Neural progenitor cell (in vitro differentiated cells): Measurements from ENCODE around the gene VAV3. TPM values are rescaled to one million over a fixed set of nuclear protein-coding genes. Genes with fewer than 3 reads are reported as not detected.

Experiments
- DNase-seq: peaks from one replicate; pipeline ENCODE4 v3.0.0-alpha.2; 2016; ENCODE audit warnings: low spot score
- H2AFZ ChIP-seq: fragments of 200-600 bp; sonication (generic); replicated peaks from 2 replicates; pipeline ENCODE4 v1.6.1; 2016; ENCODE audit warnings: antibody characterized with exemption
- H3F3A ChIP-seq: fragments of 200-600 bp; sonication (generic); 2 replicates; pipeline ENCODE4 v1.6.1; 2016; ENCODE audit warnings: antibody characterized with exemption, low read depth
- H3K27ac ChIP-seq: fragments of 200-600 bp; sonication (generic); 2 replicates; pipeline ENCODE4 v1.5.1; 2016; ENCODE audit warnings: mild to moderate bottlenecking
- H3K27me3 ChIP-seq: fragments of 200-600 bp; sonication (generic); 2 replicates; pipeline ENCODE4 v1.6.1; 2016; ENCODE audit warnings: mild to moderate bottlenecking, moderate library complexity
- H3K36me3 ChIP-seq: fragments of 200-600 bp; sonication (generic); 2 replicates; pipeline ENCODE4 v1.5.1; 2016
- H3K4me1 ChIP-seq: fragments of 200-600 bp; sonication (generic); 2 replicates; pipeline ENCODE4 v1.6.1; 2016; ENCODE audit warnings: mixed run types
- H3K4me2 ChIP-seq: fragments of 200-600 bp; sonication (generic); 2 replicates; pipeline ENCODE4 v1.6.1; 2016
- H3K4me3 ChIP-seq: fragments of 200-600 bp; sonication (generic); 2 replicates; pipeline ENCODE4 v1.5.1; 2016
- H3K79me2 ChIP-seq: fragments of 200-600 bp; sonication (generic); 2 replicates; pipeline ENCODE4 v1.6.1; 2016; ENCODE audit warnings: low read depth
- H3K9ac ChIP-seq: fragments of 200-600 bp; sonication (generic); 2 replicates; pipeline ENCODE4 v1.6.1; 2016
- H3K9me3 ChIP-seq: fragments of 200-600 bp; sonication (generic); 2 replicates; pipeline ENCODE4 v1.5.1; 2016; ENCODE audit warnings: low read depth
- H4K20me1 ChIP-seq: fragments of 200-600 bp; sonication (generic); 2 replicates; pipeline ENCODE4 v1.6.1; 2016; ENCODE audit warnings: low read depth
- H3K27ac Mint-ChIP-seq: 3 replicates; pipeline ENCODE4 v1.8.0; 2021; ENCODE audit warnings: mixed read lengths
- H3K27me3 Mint-ChIP-seq: 2 replicates; pipeline ENCODE4 v1.8.0; 2022; ENCODE audit warnings: low read depth, mild to moderate bottlenecking, inconsistent platforms, moderate library complexity, mixed read lengths; ENCODE audit not compliant: insufficient read depth
- H3K36me3 Mint-ChIP-seq: 3 replicates; pipeline ENCODE4 v1.8.0; 2021; ENCODE audit warnings: mixed read lengths
- H3K4me1 Mint-ChIP-seq: 3 replicates; pipeline ENCODE4 v1.8.0; 2021; ENCODE audit warnings: mixed read lengths
- H3K4me3 Mint-ChIP-seq: 3 replicates; pipeline ENCODE4 v1.8.0; 2021; ENCODE audit warnings: mild to moderate bottlenecking, moderate library complexity, mixed read lengths
- H3K9me3 Mint-ChIP-seq: 3 replicates; pipeline ENCODE4 v1.8.0; 2020; ENCODE audit warnings: mixed read lengths
- CTCF ChIP-seq: fragments of 200-600 bp; sonication (generic); IDR thresholded peaks from 2 replicates; pipeline ENCODE4 v1.5.1; 2017; ENCODE audit warnings: antibody characterized with exemption, mild to moderate bottlenecking
- EZH2 ChIP-seq: fragments of 200-600 bp; sonication (generic); IDR thresholded peaks from 2 replicates; pipeline ENCODE4 v1.6.1; 2017; ENCODE audit warnings: antibody characterized with exemption, mild to moderate bottlenecking, moderate library complexity
- EZH2phosphoT487 ChIP-seq: fragments of 200-600 bp; sonication (generic); IDR thresholded peaks from 2 replicates; pipeline ENCODE4 v1.6.1; 2017; ENCODE audit warnings: antibody characterized with exemption
- total RNA-seq: library from RNA; depleted of rRNA; stranded (reverse); fragments of >200 nt; gene quantifications from 2 replicates; pipeline ENCODE4 v1.2.3, GENCODE V29; 2015; ENCODE audit warnings: low replicate concordance

Gene VAV3
- total RNA-seq, 1 donor from 2014 or later = 1.7 TPM

DNA sequence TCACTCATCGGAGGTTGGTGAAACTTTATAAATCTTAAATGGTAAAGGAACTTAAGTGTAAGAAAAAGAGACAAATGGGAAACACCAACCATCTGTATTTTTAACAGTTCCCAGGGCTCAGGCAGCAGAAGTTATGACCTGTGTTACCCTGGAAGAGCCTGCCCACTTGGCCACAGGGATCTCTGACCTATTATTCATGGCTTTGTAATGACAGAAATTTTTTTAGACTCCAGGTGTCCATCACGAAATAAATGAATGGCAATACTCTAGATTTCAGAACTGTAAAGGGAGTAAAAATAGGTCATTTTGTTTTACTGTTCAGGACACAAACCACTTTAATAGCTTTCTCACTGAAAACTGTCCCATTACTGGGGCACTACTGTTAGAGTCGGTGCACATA lies 389.8 kb downstream of the VAV3 start:
- H3F3A ChIP-seq = no peaks in the 10 kb centered on the region
- H3K9ac ChIP-seq = no peak overlapping the region
- H3K9me3 ChIP-seq = no peaks in the 10 kb centered on the region
- H3K36me3 ChIP-seq = no peaks in the 10 kb centered on the region
- no peak for TF ChIP-seq CTCF
- TF ChIP-seq EZH2phosphoT487 = no peak
- no peak for TF ChIP-seq EZH2
- H3K4me3 Mint-ChIP-seq = no peak overlapping the region
- H3K4me1 ChIP-seq = no peaks in the 10 kb centered on the region
- H3K79me2 ChIP-seq = no peaks in the 10 kb centered on the region
- H3K27ac Mint-ChIP-seq = no peak overlapping the region
- no peaks in the 10 kb centered on the region for H3K9me3 Mint-ChIP-seq
- H3K27ac ChIP-seq = no peak overlapping the region
- H4K20me1 ChIP-seq = no peaks in the 10 kb centered on the region
- DNase-seq = no peak
- H3K4me3 ChIP-seq = no peak overlapping the region
- no peaks in the 10 kb centered on the region for H3K36me3 Mint-ChIP-seq
- H3K4me1 Mint-ChIP-seq = peaks cover 2% of the 10 kb centered on the region
- no peaks in the 10 kb centered on the region for H3K27me3 Mint-ChIP-seq
- H2AFZ ChIP-seq = no peak overlapping the region
- no peak overlapping the region for H3K4me2 ChIP-seq
- H3K27me3 ChIP-seq = no peaks in the 10 kb centered on the region

DNA sequence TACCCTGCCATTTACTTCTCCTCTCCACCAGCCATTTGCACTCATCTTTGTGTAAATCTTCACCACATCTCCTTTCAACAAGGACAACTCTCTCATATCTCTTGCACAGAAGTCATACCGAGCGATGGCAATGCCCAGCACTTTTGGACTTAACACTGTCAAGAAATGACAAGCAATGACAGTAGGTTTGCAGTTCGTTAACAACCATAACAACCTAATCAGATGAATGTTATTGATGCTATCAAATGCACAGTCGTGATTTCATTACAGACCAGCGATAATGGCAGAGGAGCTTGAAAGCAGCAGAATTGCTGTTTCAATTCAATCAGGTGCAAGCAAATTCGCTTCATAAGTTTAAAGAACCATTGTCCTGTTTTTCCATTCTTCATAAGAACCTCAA lies 390.9 kb downstream of the VAV3 start:
- no peak overlapping the region for H3K27ac Mint-ChIP-seq
- H3K4me3 ChIP-seq = no peak overlapping the region
- H4K20me1 ChIP-seq = no peaks in the 10 kb centered on the region
- no peaks in the 10 kb centered on the region for H3K36me3 ChIP-seq
- no peaks in the 10 kb centered on the region for H3K27me3 Mint-ChIP-seq
- no peak overlapping the region for H2AFZ ChIP-seq
- H3K4me3 Mint-ChIP-seq = no peak overlapping the region
- no peak overlapping the region for H3K4me2 ChIP-seq
- no peaks in the 10 kb centered on the region for H3K36me3 Mint-ChIP-seq
- H3K9me3 ChIP-seq = no peaks in the 10 kb centered on the region
- DNase-seq = no peak
- no peaks in the 10 kb centered on the region for H3K4me1 ChIP-seq
- no peaks in the 10 kb centered on the region for H3K79me2 ChIP-seq
- H3K27me3 ChIP-seq = no peaks in the 10 kb centered on the region
- no peak overlapping the region for H3K9ac ChIP-seq
- H3K4me1 Mint-ChIP-seq = no peaks in the 10 kb centered on the region
- H3F3A ChIP-seq = no peaks in the 10 kb centered on the region
- no peaks in the 10 kb centered on the region for H3K9me3 Mint-ChIP-seq
- TF ChIP-seq EZH2phosphoT487 (no peak), CTCF (no peak), EZH2 (no peak)
- no peak overlapping the region for H3K27ac ChIP-seq

- H3K9me3 ChIP-seq = no peaks in the 10 kb centered on the region
- no peaks in the 10 kb centered on the region for H4K20me1 ChIP-seq
- H3K27ac ChIP-seq = no peak overlapping the region
- H2AFZ ChIP-seq = no peak overlapping the region
- H3K27me3 ChIP-seq = no peaks in the 10 kb centered on the region
- no peaks in the 10 kb centered on the region for H3F3A ChIP-seq
- Mint-ChIP-seq H3K27me3 (no peaks in the 10 kb centered on the region), H3K36me3 (no peaks in the 10 kb centered on the region), H3K27ac (no peak overlapping the region), H3K9me3 (no peaks in the 10 kb centered on the region), H3K4me1 (no peaks in the 10 kb centered on the region), H3K4me3 (no peak overlapping the region)
- H3K9ac ChIP-seq = no peak overlapping the region
- no peak overlapping the region for H3K4me3 ChIP-seq
- DNase-seq = no peak
- no peaks in the 10 kb centered on the region for H3K36me3 ChIP-seq
- no peak overlapping the region for H3K4me2 ChIP-seq
- no peak for TF ChIP-seq EZH2phosphoT487
- no peak for TF ChIP-seq CTCF
- no peak for TF ChIP-seq EZH2
- no peaks in the 10 kb centered on the region for H3K4me1 ChIP-seq
- no peaks in the 10 kb centered on the region for H3K79me2 ChIP-seq
Measured at GRCh38 chr1:107572674-107573211, 392.2 kb downstream of the VAV3 start.
